Right atrium auricular region (tissue), 2 donors: ENCODE results near the gene SPRR2B. TPM values are rescaled to one million over a fixed set of nuclear protein-coding genes. Genes with fewer than 3 reads are reported as not detected.
"Not testable (repeated sequence)": the region's sequence is repeated elsewhere in the genome, so short reads cannot be mapped to it uniquely, and the experiment has no call there.

Experiments used
- DNase-seq: peaks from one replicate; pipeline ENCODE4 v3.0.0-alpha.2; 2019; ENCODE audit warnings: low spot score
- H3K27ac ChIP-seq, 2 donors: fragments of 200-600 bp; sonication (generic); 1 replicate in 1 of 2; 2 replicates in 1 of 2; pipeline ENCODE4 v1.5.1; 2016 to 2019
- H3K27me3 ChIP-seq, 2 donors: fragments of 200-600 bp; sonication (generic); one replicate each; pipeline versions ENCODE4 v1.5.1 to v1.6.0; 2017 to 2019
- H3K36me3 ChIP-seq: fragments of 200-600 bp; sonication (generic); one replicate; pipeline ENCODE4 v1.5.1; 2016
- H3K4me1 ChIP-seq, 2 donors: fragments of 200-600 bp; sonication (generic); one replicate each; pipeline versions ENCODE4 v1.5.1 to v1.6.0; 2017 to 2019
- H3K4me3 ChIP-seq, 2 donors: fragments of 200-600 bp; sonication (generic); 1 replicate in 1 of 2; 2 replicates in 1 of 2; pipeline ENCODE4 v1.5.1; 2017 to 2019; ENCODE audit warnings: mild to moderate bottlenecking in 1 of 2, moderate library complexity in 1 of 2
- H3K9me3 ChIP-seq, 2 donors: fragments of 200-600 bp; sonication (generic); one replicate each; pipeline ENCODE4 v1.5.1; 2019
- total RNA-seq, 2 donors: library from RNA; depleted of rRNA; stranded (reverse); fragments of >200 nt; gene quantifications; one replicate each; pipeline ENCODE4 v1.1.0, GENCODE V29; 2016
- TF ChIP-seq, protein P1 (sequence below), 2 donors: fragments of 200-600 bp; sonication (generic); IDR thresholded peaks; one replicate each; pipeline ENCODE4 v1.5.1; 2019; ENCODE audit warnings: antibody characterized with exemption in 2 of 2

Gene SPRR2B
- total RNA-seq, 2 donors from 2014 or later, result not detected

GRCh38 chr1:153072806-153073726 is 1.7 kb upstream of the SPRR2B start:
- DNase-seq, result no peak
- no peaks in the 10 kb centered on the region for H3K36me3 ChIP-seq
- no peaks in the 10 kb centered on the region for H3K27me3 ChIP-seq
- H3K4me1 ChIP-seq, result no peaks in the 10 kb centered on the region
- no peak overlapping the region for H3K4me3 ChIP-seq
- H3K9me3 ChIP-seq, result no peaks in the 10 kb centered on the region
- TF ChIP-seq, protein P1, sequence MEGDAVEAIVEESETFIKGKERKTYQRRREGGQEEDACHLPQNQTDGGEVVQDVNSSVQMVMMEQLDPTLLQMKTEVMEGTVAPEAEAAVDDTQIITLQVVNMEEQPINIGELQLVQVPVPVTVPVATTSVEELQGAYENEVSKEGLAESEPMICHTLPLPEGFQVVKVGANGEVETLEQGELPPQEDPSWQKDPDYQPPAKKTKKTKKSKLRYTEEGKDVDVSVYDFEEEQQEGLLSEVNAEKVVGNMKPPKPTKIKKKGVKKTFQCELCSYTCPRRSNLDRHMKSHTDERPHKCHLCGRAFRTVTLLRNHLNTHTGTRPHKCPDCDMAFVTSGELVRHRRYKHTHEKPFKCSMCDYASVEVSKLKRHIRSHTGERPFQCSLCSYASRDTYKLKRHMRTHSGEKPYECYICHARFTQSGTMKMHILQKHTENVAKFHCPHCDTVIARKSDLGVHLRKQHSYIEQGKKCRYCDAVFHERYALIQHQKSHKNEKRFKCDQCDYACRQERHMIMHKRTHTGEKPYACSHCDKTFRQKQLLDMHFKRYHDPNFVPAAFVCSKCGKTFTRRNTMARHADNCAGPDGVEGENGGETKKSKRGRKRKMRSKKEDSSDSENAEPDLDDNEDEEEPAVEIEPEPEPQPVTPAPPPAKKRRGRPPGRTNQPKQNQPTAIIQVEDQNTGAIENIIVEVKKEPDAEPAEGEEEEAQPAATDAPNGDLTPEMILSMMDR (IDR thresholded peaks at IDR 0.05), result no peak
- no peak overlapping the region for H3K27ac ChIP-seq

DNA sequence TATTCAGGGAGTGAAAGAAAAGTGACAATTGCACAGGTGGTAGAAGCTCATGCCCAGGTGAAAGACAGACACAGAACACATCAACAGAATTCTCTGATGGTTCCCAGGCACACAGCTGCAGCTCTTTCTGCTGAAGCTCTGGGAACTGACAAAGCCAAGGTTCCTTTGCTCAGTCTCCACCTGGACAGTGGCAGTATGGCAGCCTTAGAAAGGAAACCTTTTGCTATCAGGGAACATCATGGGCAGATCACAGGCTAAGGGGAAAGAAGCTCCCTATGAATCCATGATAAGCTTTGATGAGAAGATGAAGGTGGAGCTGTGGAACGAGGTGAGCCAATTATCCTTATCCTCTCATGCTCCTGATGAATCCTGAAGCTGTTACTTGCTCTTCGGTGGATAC is 1.2 kb downstream of the SPRR2B start:
- Histone ChIP-seq H3K9me3 (no peaks in the 10 kb centered on the region), H3K36me3 (no peaks in the 10 kb centered on the region), H3K27me3 (no peaks in the 10 kb centered on the region), H3K27ac (no peak overlapping the region), H3K4me1 (no peaks in the 10 kb centered on the region), H3K4me3 (no peak overlapping the region)
- TF ChIP-seq, protein P1 (IDR thresholded peaks at IDR 0.05), result no peak
- no peak for DNase-seq

GRCh38 chr1:153058826-153059784 is 12.3 kb downstream of the SPRR2B start:
- H3K9me3 ChIP-seq, result no peaks in the 10 kb centered on the region
- no peaks in the 10 kb centered on the region for H3K27me3 ChIP-seq
- no peak overlapping the region for H3K4me3 ChIP-seq
- no peak for DNase-seq
- H3K4me1 ChIP-seq, result no peaks in the 10 kb centered on the region
- no peak overlapping the region for H3K27ac ChIP-seq
- TF ChIP-seq, protein P1 (IDR thresholded peaks at IDR 0.05), result no peak
- H3K36me3 ChIP-seq, result no peaks in the 10 kb centered on the region

- TF ChIP-seq, protein P1 (IDR thresholded peaks at IDR 0.05), result no peak
- Histone ChIP-seq H3K36me3 (no peaks in the 10 kb centered on the region), H3K4me1 (no peaks in the 10 kb centered on the region), H3K9me3 (no peaks in the 10 kb centered on the region), H3K4me3 (no peak overlapping the region), H3K27me3 (no peaks in the 10 kb centered on the region), H3K27ac (no peak overlapping the region)
- DNase-seq, result no peak
These were observed 13.3 kb downstream of the SPRR2B start for GRCh38 chr1:153058154-153058553.

DNA sequence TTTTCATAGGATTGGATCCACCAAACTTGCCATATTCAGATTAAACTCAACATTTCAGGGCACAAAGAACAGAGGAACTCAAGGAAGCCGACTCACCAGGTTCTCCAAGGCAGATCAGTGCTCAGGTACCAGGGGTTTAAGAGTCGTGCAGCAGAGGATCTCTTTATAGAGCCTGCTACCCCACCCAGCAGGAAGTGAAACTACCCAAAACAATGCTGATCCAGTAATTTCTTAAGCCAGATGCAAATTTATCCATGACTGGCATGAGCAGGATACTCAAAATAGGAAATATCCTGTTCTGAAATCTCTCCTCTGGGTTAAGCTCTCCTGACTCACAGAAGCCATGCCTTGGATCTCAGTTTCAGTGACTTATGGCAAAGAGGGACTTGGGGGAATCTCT is 14.0 kb downstream of the SPRR2B start, which contains the start of gene SPRR2A:
Gene SPRR2A, minus strand, starts transcription at position 138 of the 400 bp plus-strand sequence. CDS start 777 bp downstream, outside the sequence.
- H3K36me3 ChIP-seq, result no peaks in the 10 kb centered on the region
- H3K4me3 ChIP-seq, result no peak within 1 kb of the TSS
- H3K27ac ChIP-seq, result no peak within 1 kb of the TSS
- TF ChIP-seq, protein P1 (IDR thresholded peaks at IDR 0.05), result no peak
- no peaks in the 10 kb centered on the region for H3K4me1 ChIP-seq
- no peaks in the 10 kb centered on the region for H3K9me3 ChIP-seq
- no peaks in the 10 kb centered on the region for H3K27me3 ChIP-seq
- DNase-seq, result no peak

DNA sequence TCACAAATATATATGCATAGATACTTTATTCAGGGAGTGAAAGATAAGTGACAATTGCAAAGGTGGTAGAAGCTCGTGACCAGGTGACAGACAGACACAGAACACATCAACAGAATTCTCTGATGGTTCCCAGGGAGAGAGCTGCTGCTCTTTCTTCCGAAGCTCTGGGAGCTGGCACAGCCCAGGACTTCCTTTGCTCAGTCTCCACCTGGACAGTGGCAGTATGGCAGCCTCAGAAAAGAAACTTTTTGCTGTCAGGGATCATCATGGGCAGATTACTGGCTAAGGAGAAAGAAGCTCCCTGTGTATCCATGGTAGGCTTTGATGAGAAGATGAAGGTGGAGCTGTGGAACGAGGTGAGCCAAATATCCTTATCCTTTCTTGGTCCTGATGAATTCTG is 15.3 kb downstream of the SPRR2B start:
- H3K36me3 ChIP-seq, H3K27ac ChIP-seq, H3K4me1 ChIP-seq, DNase-seq, H3K27me3 ChIP-seq, H3K4me3 ChIP-seq, H3K9me3 ChIP-seq: not testable (repeated sequence)
